ENCODE measurements around the gene LAG3.

Gene LAG3

DNA sequence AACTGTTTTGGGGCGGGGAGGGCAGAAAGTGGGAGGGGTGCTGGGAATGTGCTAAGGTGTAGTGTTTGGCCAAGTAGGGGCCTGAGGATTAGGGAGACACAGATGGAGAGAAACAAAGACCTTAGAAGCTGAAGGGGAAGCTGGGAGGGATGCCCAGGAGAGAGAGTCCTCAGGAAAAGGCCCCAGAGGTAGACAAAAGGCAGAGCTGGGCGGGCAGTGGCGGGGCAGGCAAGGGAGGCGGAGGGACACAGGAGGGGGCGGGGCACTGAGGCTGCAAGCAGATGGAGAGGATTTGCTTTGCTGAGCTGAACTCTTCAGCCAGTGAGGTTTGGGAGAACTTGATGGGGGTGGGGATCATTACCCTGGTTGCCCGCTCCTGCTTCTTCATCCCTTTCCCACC, 3.3 kb upstream of the LAG3 start:
- H3K4me3 ChIP-seq (ENCODE audit: low read depth, low read length) = peak overlapping the region; percentile 90
- in situ Hi-C loops (cut with HindIII; ENCODE audit: low pct_ligation_motif_present, low sequenced_read_pairs) = no loop called here

DNA sequence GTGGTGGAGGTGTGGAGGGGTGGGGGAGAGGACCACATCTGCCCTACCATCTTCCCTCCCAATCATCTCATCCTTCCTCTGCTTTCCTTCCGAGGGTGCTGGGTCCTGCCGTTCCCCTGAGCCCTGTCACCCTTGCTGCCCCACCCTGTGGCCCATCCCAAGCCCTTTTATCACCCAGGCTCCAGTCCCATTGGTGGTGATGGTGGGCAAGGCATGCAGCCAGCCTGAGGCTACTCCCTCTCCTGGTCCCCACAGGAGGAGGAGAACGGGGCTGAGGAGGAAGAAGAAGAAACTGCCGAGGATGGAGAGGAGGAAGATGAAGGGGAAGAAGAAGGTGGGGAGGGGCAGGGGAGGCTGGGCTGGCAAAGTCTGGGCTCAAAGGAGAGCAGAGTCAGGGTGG, 2.7 kb upstream of the LAG3 start:
- DNase-seq = no peak
- H3K27me3 ChIP-seq (replicated peaks) = no peaks in the 10 kb centered on the region
- TF ChIP-seq, protein P1, sequence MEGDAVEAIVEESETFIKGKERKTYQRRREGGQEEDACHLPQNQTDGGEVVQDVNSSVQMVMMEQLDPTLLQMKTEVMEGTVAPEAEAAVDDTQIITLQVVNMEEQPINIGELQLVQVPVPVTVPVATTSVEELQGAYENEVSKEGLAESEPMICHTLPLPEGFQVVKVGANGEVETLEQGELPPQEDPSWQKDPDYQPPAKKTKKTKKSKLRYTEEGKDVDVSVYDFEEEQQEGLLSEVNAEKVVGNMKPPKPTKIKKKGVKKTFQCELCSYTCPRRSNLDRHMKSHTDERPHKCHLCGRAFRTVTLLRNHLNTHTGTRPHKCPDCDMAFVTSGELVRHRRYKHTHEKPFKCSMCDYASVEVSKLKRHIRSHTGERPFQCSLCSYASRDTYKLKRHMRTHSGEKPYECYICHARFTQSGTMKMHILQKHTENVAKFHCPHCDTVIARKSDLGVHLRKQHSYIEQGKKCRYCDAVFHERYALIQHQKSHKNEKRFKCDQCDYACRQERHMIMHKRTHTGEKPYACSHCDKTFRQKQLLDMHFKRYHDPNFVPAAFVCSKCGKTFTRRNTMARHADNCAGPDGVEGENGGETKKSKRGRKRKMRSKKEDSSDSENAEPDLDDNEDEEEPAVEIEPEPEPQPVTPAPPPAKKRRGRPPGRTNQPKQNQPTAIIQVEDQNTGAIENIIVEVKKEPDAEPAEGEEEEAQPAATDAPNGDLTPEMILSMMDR (IDR thresholded peaks at IDR 0.05; ENCODE audit: low read depth, low read length, missing control alignments) = no peak
- no peak overlapping the region for H3K27ac ChIP-seq
- peaks cover 18% of the 10 kb centered on the region for H3K36me3 ChIP-seq (replicated peaks)
- no peak overlapping the region for H3K4me3 ChIP-seq (ENCODE audit: low read depth, low read length)
- in situ Hi-C loops (cut with HindIII; ENCODE audit: low pct_ligation_motif_present, low sequenced_read_pairs) = no loop called here

More for the DNA sequence above, 3.3 kb upstream of the LAG3 start:
- TF ChIP-seq, protein P1 (IDR thresholded peaks at IDR 0.05; ENCODE audit: low read depth, low read length, missing control alignments) = no peak
- H3K27ac ChIP-seq = no peak overlapping the region
- no peak for DNase-seq
- H3K27me3 ChIP-seq (replicated peaks) = no peaks in the 10 kb centered on the region
- peaks cover 18% of the 10 kb centered on the region for H3K36me3 ChIP-seq (replicated peaks)

DNA sequence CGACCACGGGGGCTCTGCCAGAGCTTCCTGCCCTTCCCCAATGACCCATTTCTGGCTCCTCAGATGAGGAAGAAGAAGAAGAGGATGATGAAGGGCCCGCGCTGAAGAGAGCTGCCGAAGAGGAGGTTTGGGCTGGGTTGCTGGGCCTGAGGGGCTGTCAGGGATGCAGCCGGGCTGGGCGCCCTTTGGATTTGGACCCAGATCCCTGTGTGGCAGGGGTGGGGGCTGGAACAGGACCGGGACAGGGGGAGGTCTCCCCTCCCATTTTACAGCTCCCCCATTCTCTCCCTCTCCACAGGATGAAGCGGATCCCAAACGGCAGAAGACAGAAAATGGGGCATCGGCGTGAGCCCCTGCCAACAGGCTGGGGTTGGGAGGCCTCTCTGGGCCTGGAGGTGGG, 2.2 kb upstream of the LAG3 start:
- TF ChIP-seq, protein P1 (IDR thresholded peaks at IDR 0.05; ENCODE audit: low read depth, low read length, missing control alignments) = no peak
- DNase-seq = no peak
- Histone ChIP-seq H3K27ac (no peak overlapping the region), H3K36me3 (replicated peaks) (peaks cover 18% of the 10 kb centered on the region), H3K4me3 (ENCODE audit: low read depth, low read length) (no peak overlapping the region), H3K27me3 (replicated peaks) (no peaks in the 10 kb centered on the region)
- in situ Hi-C loops (cut with HindIII; ENCODE audit: low pct_ligation_motif_present, low sequenced_read_pairs) = no loop called here

DNA sequence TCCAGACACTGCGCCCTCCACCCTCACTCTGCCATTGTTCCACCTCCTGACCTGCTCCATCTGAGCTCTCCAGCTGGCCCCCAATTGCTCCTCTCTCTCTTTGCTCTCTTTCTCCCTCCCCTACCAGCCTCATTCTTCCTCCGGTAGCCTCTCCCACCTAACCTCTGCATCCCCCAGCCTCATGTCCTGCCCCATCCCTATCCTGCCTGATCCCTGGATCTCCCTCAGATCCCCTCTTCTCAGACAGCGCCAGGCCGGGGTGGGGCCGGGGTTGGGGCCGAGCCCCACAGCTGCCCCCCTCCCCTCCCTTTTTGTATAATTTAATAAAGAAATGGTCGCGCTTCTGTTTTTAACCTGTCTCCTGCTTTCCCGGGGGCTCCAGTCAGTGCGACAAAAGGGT, 1.7 kb upstream of the LAG3 start:
- Histone ChIP-seq H3K36me3 (replicated peaks) (peaks cover 18% of the 10 kb centered on the region), H3K4me3 (ENCODE audit: low read depth, low read length) (no peak overlapping the region), H3K27me3 (replicated peaks) (no peaks in the 10 kb centered on the region), H3K27ac (no peak overlapping the region)
- in situ Hi-C loops (cut with HindIII; ENCODE audit: low pct_ligation_motif_present, low sequenced_read_pairs) = no loop called here
- DNase-seq = no peak
- TF ChIP-seq, protein P1 (IDR thresholded peaks at IDR 0.05; ENCODE audit: low read depth, low read length, missing control alignments) = no peak

GRCh38 chr12:6771091-6771495, 1.2 kb upstream of the LAG3 start:
- DNase-seq = no peak
- H3K27ac ChIP-seq = no peak overlapping the region

More at GRCh38 chr12:6771091-6771495, 1.2 kb upstream of the LAG3 start:
- in situ Hi-C loops (cut with HindIII; ENCODE audit: low pct_ligation_motif_present, low sequenced_read_pairs) = no loop called here
- no peak overlapping the region for H3K4me3 ChIP-seq (ENCODE audit: low read depth, low read length)
- H3K27me3 ChIP-seq (replicated peaks) = no peaks in the 10 kb centered on the region
- TF ChIP-seq, protein P1 (IDR thresholded peaks at IDR 0.05; ENCODE audit: low read depth, low read length, missing control alignments) = no peak
- H3K36me3 ChIP-seq (replicated peaks) = peaks cover 18% of the 10 kb centered on the region
